ENCODE data around the gene UBAC2. TPM values are rescaled to one million over a fixed set of nuclear protein-coding genes. Genes with fewer than 3 reads are reported as not detected.
A peak's percentile ranks its signal among the peaks of the same experiment; 100 is the strongest.

The UBAC2 gene
- total and polyA plus RNA-seq, 2 of the 8 experiments (the other 6 are each of a cell fraction or from before 2014, with no cell fraction given), result 75.9 to 76.9 TPM

DNA sequence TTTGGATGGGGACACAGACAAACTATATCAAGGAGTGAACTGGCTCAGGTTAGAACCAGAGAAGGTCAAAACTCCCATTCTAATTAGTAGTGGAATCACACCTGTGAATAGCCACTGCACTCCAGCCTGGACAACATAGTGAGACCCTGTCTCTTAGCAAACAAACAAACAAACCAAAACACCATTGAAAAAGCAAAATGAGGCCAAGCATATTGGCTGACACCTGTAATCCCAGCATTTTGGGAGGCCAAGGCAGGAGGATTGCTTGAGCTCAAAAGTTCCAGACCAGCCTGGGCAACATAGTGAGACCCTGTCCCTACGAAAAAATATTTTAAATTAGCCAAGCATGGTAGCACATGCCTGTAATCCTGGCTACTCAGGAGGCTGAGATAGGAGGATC is 39.1 kb upstream of the UBAC2 start:
- H3K23ac ChIP-seq (ENCODE audit: insufficient read length), result no peak overlapping the region
- no peak overlapping the region for H2BK15ac ChIP-seq (ENCODE audit: low read length)
- no peak overlapping the region for H4K8ac ChIP-seq (ENCODE audit: extremely low read depth, insufficient read depth, low read length)
- H3K36me3 ChIP-seq (ENCODE audit: control insufficient read depth in 2 of 4, insufficient read depth in 4 of 4, low read length in 3 of 4), result no peaks in the 10 kb centered on the region
- H3K27ac ChIP-seq (ENCODE audit: low read depth, low read length), result no peak overlapping the region
- no peak overlapping the region for H2AFZ ChIP-seq (ENCODE audit: low read length)
- no peaks in the 10 kb centered on the region for H4K20me1 ChIP-seq (replicated peaks in 1 of 2; ENCODE audit: control insufficient read depth in 1 of 2, insufficient read depth in 2 of 2, low read length in 2 of 2)
- no peaks in the 10 kb centered on the region for H3K23me2 ChIP-seq (ENCODE audit: low read depth, low read length)
- no peak overlapping the region for H3K56ac ChIP-seq (replicated peaks; ENCODE audit: insufficient read length, low read depth, low read length)
- H3K79me2 ChIP-seq (ENCODE audit: control insufficient read depth in 1 of 2, insufficient read depth in 2 of 2, low read length in 2 of 2), result no peaks in the 10 kb centered on the region
- ChIA-PET POLR2A (ENCODE audit: partially characterized antibody) (no interaction called here), CTCF (ENCODE audit: partially characterized antibody) (interaction anchor here (0.7 to 1.4 kb wide), 4 partner anchors 8 to 15 kb away, joined by 3 to 8 read pairs (median 3); no protein-coding TSS in a partner anchor)
- H3K18ac ChIP-seq (ENCODE audit: extremely low read depth, low read length), result no peak overlapping the region
- FAIRE-seq, result no peak
- TF ChIP-seq, protein P1, sequence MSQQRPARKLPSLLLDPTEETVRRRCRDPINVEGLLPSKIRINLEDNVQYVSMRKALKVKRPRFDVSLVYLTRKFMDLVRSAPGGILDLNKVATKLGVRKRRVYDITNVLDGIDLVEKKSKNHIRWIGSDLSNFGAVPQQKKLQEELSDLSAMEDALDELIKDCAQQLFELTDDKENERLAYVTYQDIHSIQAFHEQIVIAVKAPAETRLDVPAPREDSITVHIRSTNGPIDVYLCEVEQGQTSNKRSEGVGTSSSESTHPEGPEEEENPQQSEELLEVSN (IDR thresholded peaks at IDR 0.05), result no peak
- 0 out of 2 replicates have a peak, but pooled peaks have one; percentile 16 for TF ChIP-seq KDM1A (IDR thresholded peaks at IDR 0.05; ENCODE audit: borderline replicate concordance, low read length)
- H4K5ac ChIP-seq (ENCODE audit: insufficient read length, low read depth, low read length), result no peak overlapping the region
- H2AK5ac ChIP-seq (ENCODE audit: low read depth, low read length), result no peak overlapping the region
- H2BK5ac ChIP-seq (ENCODE audit: low read depth, low read length), result no peak overlapping the region
- H3K4me2 ChIP-seq (ENCODE audit: insufficient read depth in 1 of 2, low read depth in 2 of 2, low read length in 2 of 2), result no peak overlapping the region
- H2BK120ac ChIP-seq (replicated peaks; ENCODE audit: low read depth, low read length), result no peak overlapping the region
- H3K4ac ChIP-seq (replicated peaks; ENCODE audit: insufficient read length, low read depth, low read length), result no peak overlapping the region
- 77% methylated on average over 1 of the region's 1 CpG; no CpG with 5 or more reads in 1 of the 2 experiments for WGBS, 2 experiments (ENCODE audit: extremely low coverage in 1 of 2, insufficient coverage in 1 of 2, insufficient read length in 1 of 2, insufficient replicate concordance in 2 of 2, low coverage in 1 of 2, low lambda C conversion rate in 2 of 2, missing lambda C conversion rate in 1 of 2)
- no peaks in the 10 kb centered on the region for H3K27me3 ChIP-seq (replicated peaks in 1 of 4; ENCODE audit: control insufficient read depth in 3 of 4, extremely low read depth in 1 of 4, insufficient read depth in 3 of 4, low read length in 3 of 4)
- H3K14ac ChIP-seq (ENCODE audit: insufficient read length), result no peak overlapping the region
- no peak overlapping the region for H2BK12ac ChIP-seq (ENCODE audit: low read depth, low read length)
- no peak for DNase-seq (ENCODE audit: low read depth in 1 of 2, low spot score in 2 of 2)
- no peaks in the 10 kb centered on the region for H3K4me1 ChIP-seq (replicated peaks in 1 of 4; ENCODE audit: control insufficient read depth in 3 of 4, insufficient read depth in 4 of 4, low read length in 3 of 4)
- no peak overlapping the region for H2BK20ac ChIP-seq (ENCODE audit: low read length)
- H4K91ac ChIP-seq (replicated peaks; ENCODE audit: insufficient read length, low read length), result no peak overlapping the region
- no peaks in the 10 kb centered on the region for H3K79me1 ChIP-seq (ENCODE audit: low read depth, low read length)
- H3K9me3 ChIP-seq (ENCODE audit: insufficient read depth in 2 of 2, low read depth in 1 of 2, low read length in 1 of 2), result no peaks in the 10 kb centered on the region
- no peak overlapping the region for H3K4me3 ChIP-seq (ENCODE audit: extremely low read depth in 1 of 4, insufficient read depth in 2 of 4, low read depth in 3 of 4, low read length in 4 of 4)
- H3K9ac ChIP-seq (replicated peaks in 1 of 4; ENCODE audit: extremely low read depth in 1 of 4, low read depth in 3 of 4, low read length in 3 of 4), result no peak overlapping the region
